Bronchial epithelial cell (primary cell): ENCODE measurements around the gene ZAP70. TPM values are rescaled to one million over a fixed set of nuclear protein-coding genes. Genes with fewer than 3 reads are reported as not detected.
A peak's percentile ranks its signal among the peaks of the same experiment; 100 is the strongest.

ENCODE experiments used
- DNase-seq: peaks from one replicate; pipeline ENCODE4 v3.0.0-alpha.2; 2010; ENCODE audit warnings: low read depth
- FAIRE-seq: peaks from 2 replicates; lab custom pipeline; 2011; peaks lifted over from hg19 to GRCh38; lab: Jason Lieb, UNC
- H3K27me3 ChIP-seq: 2 replicates; pipeline ENCODE4 v1.5.1; 2011; ENCODE audit warnings: low read length; ENCODE audit not compliant: control insufficient read depth, insufficient read depth
- H3K36me3 ChIP-seq: 2 replicates; pipeline ENCODE4 v1.5.1; 2011; ENCODE audit warnings: low read length; ENCODE audit not compliant: control insufficient read depth, insufficient read depth
- H3K4me3 ChIP-seq: 2 replicates; pipeline ENCODE4 v1.5.1; 2011; ENCODE audit warnings: mild to moderate bottlenecking, low read depth, low read length, control low read depth
- CTCF ChIP-seq: IDR thresholded peaks from 2 replicates; pipeline ENCODE4 v1.5.1; 2011; ENCODE audit warnings: mild to moderate bottlenecking, moderate library complexity, low read length, control low read depth, inconsistent platforms; ENCODE audit not compliant: insufficient read depth, severe bottlenecking
- total RNA-seq: library from RNA; depleted of rRNA; stranded (reverse); fragments of >200 nt; gene quantifications from 2 replicates; pipeline ENCODE4 v1.2.1, GENCODE V29; 2014

Gene ZAP70
- not detected in 2 replicates for total RNA-seq

- Histone ChIP-seq H3K4me3 (no peak within 1 kb of the TSS), H3K27me3 (no peaks in the 10 kb centered on the region), H3K36me3 (no peaks in the 10 kb centered on the region)
- no peak for DNase-seq
- TF ChIP-seq CTCF, result no peak
- no peak for FAIRE-seq
Measured at GRCh38 chr2:97713296-97714083, at the start of gene ZAP70. Gene ZAP70 (plus strand): TSS chr2:97713576. CDS start chr2:97724037, 10,461 bp downstream.

- H3K36me3 ChIP-seq, result peaks cover 9% of the 10 kb centered on the region
- DNase-seq (no peak), FAIRE-seq (no peak)
- H3K4me3 ChIP-seq, result peak overlapping the region; percentile 60
- H3K27me3 ChIP-seq, result no peaks in the 10 kb centered on the region
- TF ChIP-seq CTCF, result no peak
Measured at GRCh38 chr2:97663626-97663961, 49.8 kb upstream of the ZAP70 start.

- H3K27me3 ChIP-seq, result no peaks in the 10 kb centered on the region
- DNase-seq (peak; percentile 95), FAIRE-seq (no peak)
- H3K4me3 ChIP-seq, result peak within 1 kb of the TSS; percentile 60
- peaks cover 6% of the 10 kb centered on the region for H3K36me3 ChIP-seq
- peak; percentile 32 for TF ChIP-seq CTCF
Measured at GRCh38 chr2:97663962-97664635, 49.3 kb upstream of the ZAP70 start, which contains the start of gene ACTR1B. Gene ACTR1B (minus strand): TSS chr2:97664044. CDS start chr2:97663890, 154 bp downstream.

GRCh38 chr2:97664636-97664970 lies 48.8 kb upstream of the ZAP70 start:
- H3K27me3 ChIP-seq, result no peaks in the 10 kb centered on the region
- no peak for DNase-seq
- no peak for FAIRE-seq
- no peak for TF ChIP-seq CTCF
- peak overlapping the region; percentile 60 for H3K4me3 ChIP-seq
- H3K36me3 ChIP-seq, result peaks cover 6% of the 10 kb centered on the region

GRCh38 chr2:97669448-97669847 lies 43.9 kb upstream of the ZAP70 start, which contains the start of gene C2orf92:
Gene C2orf92 (plus strand): TSS chr2:97669713. CDS start chr2:97669789, 76 bp downstream.
- H3K36me3 ChIP-seq, result no peaks in the 10 kb centered on the region
- TF ChIP-seq CTCF, result no peak
- DNase-seq, result no peak
- no peak within 1 kb of the TSS for H3K4me3 ChIP-seq
- H3K27me3 ChIP-seq, result no peaks in the 10 kb centered on the region
- no peak for FAIRE-seq
